ENCODE measurements around the gene DXO.

The DXO gene

DNA sequence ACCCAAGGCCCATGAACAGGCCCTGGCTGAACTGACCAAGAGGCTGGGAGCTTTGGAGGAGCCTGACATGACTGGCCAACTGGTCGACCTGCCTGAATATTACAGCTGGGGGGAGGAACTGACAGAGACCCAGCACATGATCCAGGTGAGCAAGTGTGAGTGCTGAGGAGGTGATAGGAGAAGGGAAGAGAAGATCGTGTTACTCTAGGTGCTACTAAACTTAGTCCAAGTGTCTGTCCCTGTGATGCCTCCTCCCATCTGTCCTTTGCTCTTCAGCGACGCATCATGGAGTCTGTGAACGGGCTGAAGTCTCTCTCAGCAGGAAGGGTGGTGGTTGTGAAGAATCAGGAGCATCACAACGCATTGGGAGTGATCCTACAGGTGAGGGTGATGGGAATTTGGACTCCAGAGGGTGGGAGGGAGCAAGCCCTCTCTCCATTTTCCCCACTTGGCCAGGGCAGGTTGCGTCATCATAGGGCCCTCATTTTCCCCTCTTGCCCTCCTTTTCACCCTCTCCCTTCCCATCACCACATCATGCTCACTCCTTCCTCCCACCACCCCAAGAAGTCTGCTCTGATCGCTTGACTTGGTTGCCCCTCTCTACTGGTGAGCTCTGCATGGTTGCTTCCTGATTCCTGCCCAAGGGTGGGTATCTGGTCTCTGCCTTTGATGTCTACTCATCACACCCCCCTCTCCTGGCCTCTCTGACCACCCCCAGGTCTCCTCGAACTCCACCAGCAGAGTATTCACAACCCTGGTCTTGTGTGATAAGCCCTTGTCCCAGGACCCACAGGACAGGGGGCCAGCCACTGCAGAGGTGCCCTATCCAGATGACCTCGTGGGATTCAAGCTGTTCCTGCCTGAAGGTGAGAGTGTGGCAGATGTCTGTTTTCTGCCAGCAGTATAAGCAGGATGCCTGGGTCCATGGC lies 4.7 kb downstream of the DXO start:
- Histone ChIP-seq H3K27ac (no peak overlapping the region), H3K4me3 (no peak overlapping the region), H3K27me3 (no peaks in the 10 kb centered on the region), H3K4me1 (peaks cover 0 to 21% (median 16%) of the 10 kb centered on the region in 4 donors), H3K36me3 (peaks cover 50 to 84% (median 79%) of the 10 kb centered on the region in 3 donors), H3K9me3 (no peaks in the 10 kb centered on the region)
- TF ChIP-seq, protein P1, sequence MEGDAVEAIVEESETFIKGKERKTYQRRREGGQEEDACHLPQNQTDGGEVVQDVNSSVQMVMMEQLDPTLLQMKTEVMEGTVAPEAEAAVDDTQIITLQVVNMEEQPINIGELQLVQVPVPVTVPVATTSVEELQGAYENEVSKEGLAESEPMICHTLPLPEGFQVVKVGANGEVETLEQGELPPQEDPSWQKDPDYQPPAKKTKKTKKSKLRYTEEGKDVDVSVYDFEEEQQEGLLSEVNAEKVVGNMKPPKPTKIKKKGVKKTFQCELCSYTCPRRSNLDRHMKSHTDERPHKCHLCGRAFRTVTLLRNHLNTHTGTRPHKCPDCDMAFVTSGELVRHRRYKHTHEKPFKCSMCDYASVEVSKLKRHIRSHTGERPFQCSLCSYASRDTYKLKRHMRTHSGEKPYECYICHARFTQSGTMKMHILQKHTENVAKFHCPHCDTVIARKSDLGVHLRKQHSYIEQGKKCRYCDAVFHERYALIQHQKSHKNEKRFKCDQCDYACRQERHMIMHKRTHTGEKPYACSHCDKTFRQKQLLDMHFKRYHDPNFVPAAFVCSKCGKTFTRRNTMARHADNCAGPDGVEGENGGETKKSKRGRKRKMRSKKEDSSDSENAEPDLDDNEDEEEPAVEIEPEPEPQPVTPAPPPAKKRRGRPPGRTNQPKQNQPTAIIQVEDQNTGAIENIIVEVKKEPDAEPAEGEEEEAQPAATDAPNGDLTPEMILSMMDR (IDR thresholded peaks at IDR 0.05) = no peak
- intact Hi-C loops (cut with DNase I; ENCODE audit: low total_unique reads) = no loop called here
- DNase-seq = peak in 1 of 2 donors; percentile 13

DNA sequence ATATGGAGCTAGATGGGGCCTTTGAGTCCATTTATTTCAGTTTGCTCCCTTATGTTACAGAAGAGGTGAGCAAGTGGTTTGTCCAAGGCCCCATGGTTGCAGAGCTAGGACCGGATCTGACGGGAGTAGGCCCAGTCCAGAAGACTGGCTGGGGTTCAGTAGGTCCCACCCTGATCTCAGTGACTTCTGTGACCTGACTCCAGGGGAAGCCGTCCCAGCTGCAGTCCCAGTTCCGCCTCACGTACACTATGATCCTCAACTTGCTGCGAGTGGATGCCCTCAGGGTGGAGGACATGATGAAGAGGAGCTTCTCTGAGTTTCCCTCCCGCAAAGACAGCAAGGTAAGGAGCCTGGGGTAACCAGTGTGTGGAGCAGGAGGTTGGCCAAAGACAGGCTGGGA lies 5.4 kb downstream of the DXO start:
- H3K36me3 ChIP-seq = peaks cover 57 to 92% (median 86%) of the 10 kb centered on the region in 3 donors
- no peaks in the 10 kb centered on the region for H3K9me3 ChIP-seq
- no peak for DNase-seq
- peaks cover 0 to 20% (median 15%) of the 10 kb centered on the region in 4 donors for H3K4me1 ChIP-seq
- no peaks in the 10 kb centered on the region for H3K27me3 ChIP-seq
- no peak overlapping the region for H3K27ac ChIP-seq
- TF ChIP-seq, protein P1 (IDR thresholded peaks at IDR 0.05) = no peak
- intact Hi-C loops (cut with DNase I; ENCODE audit: low total_unique reads) = no loop called here
- no peak overlapping the region for H3K4me3 ChIP-seq

DNA sequence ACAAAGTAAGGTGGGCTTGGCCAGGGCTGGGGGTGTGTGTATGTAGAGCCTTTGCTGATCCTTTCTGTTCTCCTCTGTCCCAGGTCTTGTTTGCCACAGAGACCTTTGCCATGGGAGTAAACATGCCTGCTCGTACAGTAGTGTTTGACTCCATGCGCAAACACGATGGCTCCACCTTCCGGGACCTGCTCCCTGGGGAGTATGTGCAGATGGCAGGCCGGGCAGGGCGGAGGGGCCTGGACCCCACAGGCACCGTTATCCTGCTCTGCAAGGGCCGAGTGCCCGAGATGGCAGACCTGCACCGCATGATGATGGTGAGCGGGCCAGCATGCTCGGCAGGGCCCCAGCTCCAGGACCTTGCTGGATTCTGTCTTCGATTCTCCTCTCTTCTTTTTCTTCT lies 6.2 kb downstream of the DXO start:
- TF ChIP-seq, protein P1 (IDR thresholded peaks at IDR 0.05) = no peak
- Histone ChIP-seq H3K4me1 (peaks cover 0 to 12% (median 9%) of the 10 kb centered on the region in 4 donors), H3K4me3 (no peak overlapping the region), H3K9me3 (no peaks in the 10 kb centered on the region), H3K27me3 (no peaks in the 10 kb centered on the region), H3K27ac (no peak overlapping the region), H3K36me3 (peaks cover 60 to 100% (median 94%) of the 10 kb centered on the region in 3 donors)
- intact Hi-C loops (cut with DNase I; ENCODE audit: low total_unique reads) = no loop called here
- DNase-seq = no peak

DNA sequence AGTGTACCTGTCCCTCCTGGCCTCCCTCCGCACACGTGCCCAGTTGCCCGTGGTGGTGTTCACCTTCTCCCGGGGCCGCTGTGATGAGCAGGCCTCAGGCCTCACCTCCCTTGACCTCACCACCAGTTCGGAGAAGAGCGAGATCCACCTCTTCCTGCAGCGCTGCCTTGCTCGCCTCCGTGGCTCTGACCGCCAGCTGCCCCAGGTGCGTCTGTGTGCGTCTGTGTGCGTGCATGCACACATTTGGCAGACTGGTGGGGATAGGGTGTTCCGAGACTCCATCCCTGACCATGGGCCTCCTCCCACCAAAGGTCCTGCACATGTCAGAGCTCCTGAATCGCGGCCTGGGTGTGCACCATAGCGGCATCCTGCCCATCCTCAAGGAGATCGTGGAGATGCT lies 8.0 kb downstream of the DXO start:
- H3K4me1 ChIP-seq = peaks cover 0 to 11% (median 9%) of the 10 kb centered on the region in 4 donors
- no peak for DNase-seq
- H3K27ac ChIP-seq = no peak overlapping the region
- TF ChIP-seq, protein P1 (IDR thresholded peaks at IDR 0.05) = no peak
- peaks cover 60 to 87% (median 84%) of the 10 kb centered on the region in 3 donors for H3K36me3 ChIP-seq
- no peak overlapping the region for H3K4me3 ChIP-seq
- intact Hi-C loops (cut with DNase I; ENCODE audit: low total_unique reads) = no loop called here
- H3K9me3 ChIP-seq = no peaks in the 10 kb centered on the region
- H3K27me3 ChIP-seq = no peaks in the 10 kb centered on the region

DNA sequence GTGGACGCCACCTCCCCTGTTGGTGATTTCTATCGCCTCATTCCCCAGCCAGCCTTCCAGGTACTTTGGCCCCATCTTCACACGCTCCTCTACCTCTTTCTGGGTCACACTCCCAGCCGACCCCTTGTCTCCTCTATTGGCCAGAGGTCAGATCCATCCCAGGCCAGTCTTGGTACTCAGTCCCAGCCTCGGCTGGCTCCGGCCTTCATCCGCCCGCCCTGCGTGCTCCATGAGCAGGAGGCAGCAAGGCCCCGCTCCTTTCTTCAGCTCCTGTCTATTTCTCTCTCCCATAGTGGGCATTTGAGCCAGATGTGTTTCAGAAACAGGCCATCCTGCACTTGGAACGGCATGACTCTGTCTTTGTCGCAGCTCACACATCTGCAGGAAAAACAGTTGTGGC lies 10.3 kb downstream of the DXO start:
- TF ChIP-seq, protein P1 (IDR thresholded peaks at IDR 0.05) = no peak
- intact Hi-C loops (cut with DNase I; ENCODE audit: low total_unique reads) = no loop called here
- Histone ChIP-seq H3K27me3 (no peaks in the 10 kb centered on the region), H3K4me3 (no peak overlapping the region), H3K4me1 (peaks cover 0 to 27% (median 21%) of the 10 kb centered on the region in 4 donors), H3K27ac (no peak overlapping the region), H3K9me3 (no peaks in the 10 kb centered on the region), H3K36me3 (peaks cover 52 to 70% (median 66%) of the 10 kb centered on the region in 3 donors)
- no peak for DNase-seq
